Sigmoid colon (tissue), 7 donors: Measurements from ENCODE around the gene GUCA1A. TPM values are rescaled to one million over a fixed set of nuclear protein-coding genes. Genes with fewer than 3 reads are reported as not detected.

Source experiments
- DNase-seq: peaks from one replicate; pipeline ENCODE4 v3.0.0-alpha.2; 2019
- H3K27ac ChIP-seq, 4 donors: fragments of 200-600 bp; sonication (generic); one replicate each; pipeline ENCODE4 v1.5.1; 2016 to 2019; ENCODE audit warnings: mild to moderate bottlenecking in 1 of 4
- H3K27me3 ChIP-seq, 3 donors: fragments of 200-600 bp; sonication (generic); one replicate each; pipeline ENCODE4 v1.5.1; 2019; ENCODE audit warnings: mild to moderate bottlenecking in 1 of 3
- H3K36me3 ChIP-seq, 4 donors: fragments of 200-600 bp; sonication (generic); one replicate each; pipeline ENCODE4 v1.5.1; 2016 to 2019
- H3K4me1 ChIP-seq, 4 donors: fragments of 200-600 bp; sonication (generic); one replicate each; pipeline ENCODE4 v1.5.1; 2017 to 2019
- H3K4me3 ChIP-seq, 4 donors: fragments of 200-600 bp; sonication (generic); one replicate each; pipeline ENCODE4 v1.5.1; 2017 to 2019; ENCODE audit warnings: mild to moderate bottlenecking in 2 of 4, moderate library complexity in 1 of 4
- H3K9me3 ChIP-seq, 4 donors: fragments of 200-600 bp in 3 of 4; sonication (generic) in 3 of 4; one replicate each; pipeline versions ENCODE4 v1.5.1 to v1.6.1; 2013 to 2019
- CTCF ChIP-seq, 4 experiments: fragments of 450-650 bp in 3 of 4; fragments of 200-600 bp in 1 of 4; IDR thresholded peaks; one replicate each; pipeline ENCODE4 v1.5.1; 2016 to 2019; ENCODE audit warnings: antibody characterized with exemption in 4 of 4, mild to moderate bottlenecking in 3 of 4, moderate library complexity in 2 of 4
- EP300 ChIP-seq, 4 donors: sonication (generic); formaldehyde crosslinking; IDR thresholded peaks; one replicate each; pipeline ENCODE4 v1.6.1; 2017; ENCODE audit warnings: antibody characterized with exemption in 4 of 4
- POLR2A ChIP-seq, 2 donors: fragments of 450-650 bp; IDR thresholded peaks; one replicate each; pipeline ENCODE4 v1.6.1; 2016; ENCODE audit warnings: antibody characterized with exemption in 2 of 2, mild to moderate bottlenecking in 2 of 2, moderate library complexity in 2 of 2
- POLR2AphosphoS5 ChIP-seq, 4 donors: sonication (generic); formaldehyde crosslinking; IDR thresholded peaks; one replicate each; pipeline ENCODE4 v1.6.1; 2017; ENCODE audit warnings: antibody characterized with exemption in 4 of 4
- WGBS, 2 donors: extraction: QIAGEN DNeasy Blood & Tissue Kit; methylation state at CpG; one replicate each; pipeline ENCODE4 v1.1.7; 2013; 5-methylcytosine and 5-hydroxymethylcytosine counted together
- intact Hi-C: fragments of 100-400 bp; cut with DNase I; formaldehyde crosslinking; loops from one replicate; pipeline ENCODE4 v1.15.1; 2023
- polyA plus RNA-seq, 3 donors: library from polyadenylated mRNA; stranded (reverse); fragments of 200-250 nt; gene quantifications; one replicate each; pipeline ENCODE4 v1.2.3, GENCODE V29; 2013
- total RNA-seq, 4 donors: library from RNA; depleted of rRNA; stranded (reverse); fragments of >200 nt; gene quantifications; one replicate each; pipeline ENCODE4 v1.1.0, GENCODE V29; 2016
- donor health status: healthy with polysubstance abuse.
- donor health status: Bipolar disorder and iron deficiency.
- donor health status: healthy.

GUCA1A gene
- total and polyA plus RNA-seq, 7 donors = 0.15 to 0.36 TPM; not detected in 5

- no peak for DNase-seq
- Histone ChIP-seq H3K27ac (no peak overlapping the region), H3K4me1 (peaks cover 0 to 6% (median 6%) of the 10 kb centered on the region in 4 donors), H3K4me3 (no peak overlapping the region), H3K27me3 (peaks cover 10 to 16% (median 13%) of the 10 kb centered on the region in 3 donors), H3K36me3 (no peaks in the 10 kb centered on the region), H3K9me3 (no peaks in the 10 kb centered on the region)
- TF ChIP-seq POLR2A (IDR thresholded peaks at IDR 0.05) (no peak), EP300 (IDR thresholded peaks at IDR 0.05) (no peak), POLR2AphosphoS5 (IDR thresholded peaks at IDR 0.05) (no peak), CTCF (IDR thresholded peaks at IDR 0.05) (no peak)
- 19 to 72% methylated on average over 7 of the region's 7 CpGs for WGBS, 2 donors
- intact Hi-C loops = no loop called here
These were observed 35.9 kb upstream of the GUCA1A start for GRCh38 chr6:42137194-42137753.

- DNase-seq = no peak
- TF ChIP-seq EP300 (IDR thresholded peaks at IDR 0.05) = no peak
- no peak for TF ChIP-seq POLR2AphosphoS5 (IDR thresholded peaks at IDR 0.05)
- TF ChIP-seq POLR2A (IDR thresholded peaks at IDR 0.05) = no peak
- no peak overlapping the region for H3K27ac ChIP-seq
- 91 to 95% methylated on average over 6 of the region's 6 CpGs for WGBS, 2 donors
- no peak overlapping the region for H3K4me3 ChIP-seq
- peaks cover 0 to 11% (median 10%) of the 10 kb centered on the region in 4 donors for H3K4me1 ChIP-seq
- no peaks in the 10 kb centered on the region for H3K36me3 ChIP-seq
- H3K27me3 ChIP-seq = peaks cover 15 to 25% (median 19%) of the 10 kb centered on the region in 3 donors
- H3K9me3 ChIP-seq = no peaks in the 10 kb centered on the region
- intact Hi-C loops = no loop called here
These were observed 35.0 kb upstream of the GUCA1A start for GRCh38 chr6:42138190-42138589.

GRCh38 chr6:42138630-42139619 is 34.2 kb upstream of the GUCA1A start:
- no peaks in the 10 kb centered on the region for H3K9me3 ChIP-seq
- 20 to 66% methylated on average over 9 of the region's 9 CpGs for WGBS, 2 donors
- TF ChIP-seq POLR2AphosphoS5 (IDR thresholded peaks at IDR 0.05) (no peak), POLR2A (IDR thresholded peaks at IDR 0.05) (no peak), EP300 (IDR thresholded peaks at IDR 0.05) (no peak), CTCF (IDR thresholded peaks at IDR 0.05) (no peak)
- intact Hi-C loops = no loop called here
- H3K27ac ChIP-seq = no peak overlapping the region
- H3K27me3 ChIP-seq = peaks cover 15 to 33% (median 19%) of the 10 kb centered on the region in 3 donors
- no peak overlapping the region for H3K4me3 ChIP-seq
- DNase-seq = no peak
- no peaks in the 10 kb centered on the region for H3K36me3 ChIP-seq
- peaks cover 0 to 11% (median 10%) of the 10 kb centered on the region in 4 donors for H3K4me1 ChIP-seq

- TF ChIP-seq EP300 (IDR thresholded peaks at IDR 0.05) = no peak
- TF ChIP-seq POLR2A (IDR thresholded peaks at IDR 0.05) = no peak
- no peak for TF ChIP-seq POLR2AphosphoS5 (IDR thresholded peaks at IDR 0.05)
- no peak for TF ChIP-seq CTCF (IDR thresholded peaks at IDR 0.05)
- Histone ChIP-seq H3K4me3 (no peak overlapping the region), H3K4me1 (peaks cover 0 to 11% (median 10%) of the 10 kb centered on the region in 4 donors), H3K36me3 (no peaks in the 10 kb centered on the region), H3K27ac (no peak overlapping the region), H3K27me3 (peaks cover 15 to 35% (median 19%) of the 10 kb centered on the region in 3 donors), H3K9me3 (no peaks in the 10 kb centered on the region)
- no peak for DNase-seq
- intact Hi-C loops = no loop called here
- WGBS, 2 donors = 17 to 56% methylated on average over 5 of the region's 5 CpGs
These were observed 33.1 kb upstream of the GUCA1A start for GRCh38 chr6:42140032-42140431.
